ENCODE data around the gene PDE8A. TPM values are rescaled to one million over a fixed set of nuclear protein-coding genes. Genes with fewer than 3 reads are reported as not detected.

Gene PDE8A
- total RNA-seq, 1 donor from 2014 or later = 24.6 TPM

- no peak for DNase-seq (ENCODE audit: low read depth)
- no peak overlapping the region for H3K4me3 ChIP-seq (ENCODE audit: low read depth, low read length)
- TF ChIP-seq CTCF (conservative IDR thresholded peaks at IDR 0.05; ENCODE audit: low read depth, low read length) = no peak
Measured at GRCh38 chr15:85137489-85138168, 156.0 kb downstream of the PDE8A start.

GRCh38 chr15:85139391-85139790 is 157.7 kb downstream of the PDE8A start:
- H3K4me3 ChIP-seq (ENCODE audit: low read depth, low read length) = no peak overlapping the region
- no peak for TF ChIP-seq CTCF (conservative IDR thresholded peaks at IDR 0.05; ENCODE audit: low read depth, low read length)
- DNase-seq (ENCODE audit: low read depth) = no peak

- H3K4me3 ChIP-seq (ENCODE audit: low read depth, low read length) = no peak overlapping the region
- no peak for DNase-seq (ENCODE audit: low read depth)
- no peak for TF ChIP-seq CTCF (conservative IDR thresholded peaks at IDR 0.05; ENCODE audit: low read depth, low read length)
Measured at GRCh38 chr15:85141726-85142125, 160.1 kb downstream of the PDE8A start.

- no peak for TF ChIP-seq CTCF (conservative IDR thresholded peaks at IDR 0.05; ENCODE audit: low read depth, low read length)
- DNase-seq (ENCODE audit: low read depth) = peak; percentile 23
- H3K4me3 ChIP-seq (ENCODE audit: low read depth, low read length) = no peak overlapping the region
Measured at GRCh38 chr15:85142312-85142711, 160.7 kb downstream of the PDE8A start.

GRCh38 chr15:85149465-85150129 is 167.9 kb downstream of the PDE8A start:
- no peak for TF ChIP-seq CTCF (conservative IDR thresholded peaks at IDR 0.05; ENCODE audit: low read depth, low read length)
- no peak for DNase-seq (ENCODE audit: low read depth)
- H3K4me3 ChIP-seq (ENCODE audit: low read depth, low read length) = no peak overlapping the region

GRCh38 chr15:85150130-85150480 is 168.4 kb downstream of the PDE8A start:
- no peak overlapping the region for H3K4me3 ChIP-seq (ENCODE audit: low read depth, low read length)
- no peak for DNase-seq (ENCODE audit: low read depth)
- TF ChIP-seq CTCF (conservative IDR thresholded peaks at IDR 0.05; ENCODE audit: low read depth, low read length) = no peak

- no peak for DNase-seq (ENCODE audit: low read depth)
- no peak overlapping the region for H3K4me3 ChIP-seq (ENCODE audit: low read depth, low read length)
- no peak for TF ChIP-seq CTCF (conservative IDR thresholded peaks at IDR 0.05; ENCODE audit: low read depth, low read length)
Measured at GRCh38 chr15:85151145-85151544, 169.5 kb downstream of the PDE8A start.
